ENCODE data around the gene BANP. TPM values are rescaled to one million over a fixed set of nuclear protein-coding genes. Genes with fewer than 3 reads are reported as not detected.
"Not testable (repeated sequence)": the region's sequence is repeated elsewhere in the genome, so short reads cannot be mapped to it uniquely, and the experiment has no call there.

The BANP gene
- total and polyA plus RNA-seq, 2 donors (not counting 3 experiments of a cell fraction or from before 2014, with no cell fraction given) = 22.4 to 33.8 TPM

GRCh38 chr16:88044121-88044581 is 92.9 kb downstream of the BANP start:
- H3K9ac ChIP-seq (replicated peaks; ENCODE audit: extremely low read depth, insufficient read depth, low read length); H3K79me2 ChIP-seq (ENCODE audit: control insufficient read depth, insufficient read depth, low read length); dilution Hi-C loops (cut with MboI; ENCODE audit: extremely low pct_ligation_motif_present, low sequenced_read_pairs); H3K9me3 ChIP-seq (replicated peaks; ENCODE audit: control insufficient read depth, insufficient read depth, low read length); H3K4me3 ChIP-seq (replicated peaks in 1 of 3; ENCODE audit: insufficient read depth in 1 of 3, low read depth in 1 of 3, low read length in 3 of 3); H3K4me2 ChIP-seq (ENCODE audit: insufficient read depth, low read length); CTCF ChIA-PET; H3K4me1 ChIP-seq (ENCODE audit: control insufficient read depth, extremely low read depth, insufficient read depth, low read length); H2AFZ ChIP-seq (ENCODE audit: low read depth, low read length); H3K36me3 ChIP-seq (ENCODE audit: control insufficient read depth in 2 of 2, extremely low read depth in 1 of 2, insufficient read depth in 2 of 2, low read length in 2 of 2); H3K27ac ChIP-seq (ENCODE audit: insufficient read depth, low read depth, low read length); POLR2A ChIA-PET; DNase-seq (ENCODE audit: low read depth, low spot score); H3K27me3 ChIP-seq (ENCODE audit: control insufficient read depth in 2 of 2, insufficient read depth in 2 of 2, low read length in 2 of 2); H3K9me1 ChIP-seq (replicated peaks; ENCODE audit: control insufficient read depth, extremely low read depth, insufficient read depth, low read length); BruUV-seq (replicated peaks); H4K20me1 ChIP-seq (replicated peaks; ENCODE audit: control insufficient read depth, extremely low read depth, insufficient read depth, low read length); intact Hi-C loops (cut with micrococcal nuclease): not testable (repeated sequence)
- FAIRE-seq = peak; percentile 12

GRCh38 chr16:88045361-88045760 is 94.1 kb downstream of the BANP start:
- dilution Hi-C loops (cut with MboI; ENCODE audit: extremely low pct_ligation_motif_present, low sequenced_read_pairs); H4K20me1 ChIP-seq (replicated peaks; ENCODE audit: control insufficient read depth, extremely low read depth, insufficient read depth, low read length); H3K4me1 ChIP-seq (ENCODE audit: control insufficient read depth, extremely low read depth, insufficient read depth, low read length); FAIRE-seq; H3K36me3 ChIP-seq (ENCODE audit: control insufficient read depth in 2 of 2, extremely low read depth in 1 of 2, insufficient read depth in 2 of 2, low read length in 2 of 2); CTCF ChIA-PET; DNase-seq (ENCODE audit: low read depth, low spot score); H3K4me3 ChIP-seq (replicated peaks in 1 of 3; ENCODE audit: insufficient read depth in 1 of 3, low read depth in 1 of 3, low read length in 3 of 3); H3K9me3 ChIP-seq (replicated peaks; ENCODE audit: control insufficient read depth, insufficient read depth, low read length); H3K27ac ChIP-seq (ENCODE audit: insufficient read depth, low read depth, low read length); H3K4me2 ChIP-seq (ENCODE audit: insufficient read depth, low read length); H3K79me2 ChIP-seq (ENCODE audit: control insufficient read depth, insufficient read depth, low read length); H3K9me1 ChIP-seq (replicated peaks; ENCODE audit: control insufficient read depth, extremely low read depth, insufficient read depth, low read length); H3K27me3 ChIP-seq (ENCODE audit: control insufficient read depth in 2 of 2, insufficient read depth in 2 of 2, low read length in 2 of 2); H2AFZ ChIP-seq (ENCODE audit: low read depth, low read length); H3K9ac ChIP-seq (replicated peaks; ENCODE audit: extremely low read depth, insufficient read depth, low read length); BruUV-seq (replicated peaks); POLR2A ChIA-PET; intact Hi-C loops (cut with micrococcal nuclease): not testable (repeated sequence)

- peaks cover 0 to 3% of the 10 kb centered on the region in 2 experiments for H3K36me3 ChIP-seq (ENCODE audit: control insufficient read depth in 2 of 2, extremely low read depth in 1 of 2, insufficient read depth in 2 of 2, low read length in 2 of 2)
- intact Hi-C loops (cut with micrococcal nuclease) (no loop called here), dilution Hi-C loops (cut with MboI; ENCODE audit: extremely low pct_ligation_motif_present, low sequenced_read_pairs) (no loop called here)
- no peak overlapping the region for H3K4me2 ChIP-seq (ENCODE audit: insufficient read depth, low read length)
- CTCF ChIA-PET = no interaction called here
- POLR2A ChIA-PET = no interaction called here
- H3K9me1 ChIP-seq (replicated peaks; ENCODE audit: control insufficient read depth, extremely low read depth, insufficient read depth, low read length) = no peaks in the 10 kb centered on the region
- DNase-seq (ENCODE audit: low read depth, low spot score) = no peak
- H3K4me3 ChIP-seq (replicated peaks in 1 of 3; ENCODE audit: insufficient read depth in 1 of 3, low read depth in 1 of 3, low read length in 3 of 3) = no peak overlapping the region
- H3K9me3 ChIP-seq (replicated peaks; ENCODE audit: control insufficient read depth, insufficient read depth, low read length) = no peaks in the 10 kb centered on the region
- H3K27me3 ChIP-seq (ENCODE audit: control insufficient read depth in 2 of 2, insufficient read depth in 2 of 2, low read length in 2 of 2) = no peaks in the 10 kb centered on the region
- no peak overlapping the region for H2AFZ ChIP-seq (ENCODE audit: low read depth, low read length)
- TF ChIP-seq MAX (IDR thresholded peaks at IDR 0.05; ENCODE audit: insufficient read depth, insufficient read length) (no peak), EZH2 (IDR thresholded peaks at IDR 0.05; ENCODE audit: borderline replicate concordance, low read depth, low read length, severe bottlenecking) (no peak), GATA2 (IDR thresholded peaks at IDR 0.05; ENCODE audit: insufficient read depth, insufficient read length, low read depth, low read length) (no peak), MYC (IDR thresholded peaks at IDR 0.05; ENCODE audit: low read depth, low read length) (no peak)
- no TSS peak for BruUV-seq (replicated peaks)
- no peak overlapping the region for H3K9ac ChIP-seq (replicated peaks; ENCODE audit: extremely low read depth, insufficient read depth, low read length)
- H4K20me1 ChIP-seq (replicated peaks; ENCODE audit: control insufficient read depth, extremely low read depth, insufficient read depth, low read length) = no peaks in the 10 kb centered on the region
- no peak for FAIRE-seq
- no peaks in the 10 kb centered on the region for H3K79me2 ChIP-seq (ENCODE audit: control insufficient read depth, insufficient read depth, low read length)
- no peaks in the 10 kb centered on the region for H3K4me1 ChIP-seq (ENCODE audit: control insufficient read depth, extremely low read depth, insufficient read depth, low read length)
- H3K27ac ChIP-seq (ENCODE audit: insufficient read depth, low read depth, low read length) = no peak overlapping the region
Observed at GRCh38 chr16:88045820-88046303, 94.6 kb downstream of the BANP start.

All from endothelial cell of umbilical vein (primary cell).